Measurements from ENCODE around the gene PDGFA. TPM values are rescaled to one million over a fixed set of nuclear protein-coding genes. Genes with fewer than 3 reads are reported as not detected.

PDGFA gene
- total and polyA plus RNA-seq, 2 experiments from 2014 or later: 35.6 to 43.1 TPM

DNA sequence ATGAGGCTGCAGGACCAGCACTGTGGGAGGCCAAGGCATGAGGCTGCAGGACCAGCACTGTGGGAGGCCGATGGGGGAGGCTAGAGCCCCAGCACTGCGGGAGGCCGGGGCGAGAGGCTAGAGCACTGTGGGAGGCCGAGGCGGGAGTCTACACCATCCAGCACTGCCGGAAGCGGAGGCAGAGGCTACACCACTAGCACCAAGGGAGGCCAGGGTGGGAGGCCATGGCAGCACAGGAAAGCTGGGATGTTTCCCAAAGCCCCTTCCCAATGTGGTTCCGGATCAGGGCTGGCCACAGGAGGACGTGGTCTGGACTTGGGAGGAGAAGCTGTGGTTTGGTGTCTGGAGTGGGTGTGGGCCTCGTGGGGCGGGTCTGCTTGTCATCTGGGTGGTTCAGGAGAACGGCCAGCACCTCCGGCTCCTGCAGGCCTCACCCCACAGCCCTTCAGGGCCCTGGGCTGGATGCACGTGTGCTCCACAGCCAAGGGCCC lies 43.6 kb downstream of the PDGFA start:
- no peaks in the 10 kb centered on the region for H3K27me3 ChIP-seq (ENCODE audit: insufficient read depth)
- no peak overlapping the region for H2AFZ ChIP-seq
- Mint-ChIP-seq H3K27me3 (ENCODE audit: insufficient read depth, low read depth, poor library complexity) (peaks cover 2% of the 10 kb centered on the region), H3K27ac (no peak overlapping the region), H3K4me1 (peaks cover 5% of the 10 kb centered on the region), H3K9me3 (peaks cover 3% of the 10 kb centered on the region; the same call in 1 of the 3 replicates), H3K4me3 (no peak overlapping the region), H3K36me3 (ENCODE audit: low read depth) (no peaks in the 10 kb centered on the region)
- DNase-seq (ENCODE audit: low spot score) (no peak), ATAC-seq (no peak)
- no peaks in the 10 kb centered on the region for H3K9me2 ChIP-seq (ENCODE audit: insufficient read depth)
- no peak overlapping the region for H3K4me3 ChIP-seq
- TF ChIP-seq ZNF462 (CRISPR knock-in tag; IDR thresholded peaks at IDR 0.05): no peak
- no peak for TF ChIP-seq CREB1 (CRISPR knock-in tag; IDR thresholded peaks at IDR 0.05; ENCODE audit: low read depth)
- TF ChIP-seq STAT1 (IDR thresholded peaks at IDR 0.05; ENCODE audit: unreplicated experiment): no peak
- no peak for TF ChIP-seq EZH2 (IDR thresholded peaks at IDR 0.05; ENCODE audit: low read depth, unreplicated experiment)
- no peak for TF ChIP-seq CTCF (conservative IDR thresholded peaks at IDR 0.05; ENCODE audit: low read depth in 2 of 2)
- TF ChIP-seq ETS1 (IDR thresholded peaks at IDR 0.05): no peak
- TF ChIP-seq NANOG (IDR thresholded peaks at IDR 0.05; ENCODE audit: borderline replicate concordance): no peak
- TF ChIP-seq ZNF114 (CRISPR knock-in tag; IDR thresholded peaks at IDR 0.05): no peak
- no peak for TF ChIP-seq ZNF331 (CRISPR knock-in tag; IDR thresholded peaks at IDR 0.05; ENCODE audit: low read depth)
- no peak for TF ChIP-seq REST (IDR thresholded peaks at IDR 0.05; ENCODE audit: unreplicated experiment)
- no peak for TF ChIP-seq JUNB (IDR thresholded peaks at IDR 0.05; ENCODE audit: unreplicated experiment)
- no peaks in the 10 kb centered on the region for H3K4me1 ChIP-seq (ENCODE audit: insufficient read depth)
- no peaks in the 10 kb centered on the region for H4K20me1 ChIP-seq (replicated peaks; ENCODE audit: insufficient read depth)
- H3F3A ChIP-seq (replicated peaks; ENCODE audit: low read depth): no peaks in the 10 kb centered on the region
- no peak overlapping the region for H3K4me2 ChIP-seq
- no peak overlapping the region for H3K27ac ChIP-seq (ENCODE audit: low read depth)
- no peaks in the 10 kb centered on the region for H3K79me2 ChIP-seq (replicated peaks; ENCODE audit: insufficient read depth)
- H3K36me3 ChIP-seq (ENCODE audit: insufficient read depth): no peaks in the 10 kb centered on the region

All from GM23338 (cell line).